Ammon's horn (tissue), 1 donor: ENCODE measurements around the gene ZNF217.
"Not testable (repeated sequence)": the region's sequence is repeated elsewhere in the genome, so short reads cannot be mapped to it uniquely, and the experiment has no call there.

Experiments
- DNase-seq: peaks from one replicate; pipeline ENCODE4 v3.0.0-alpha.2; 2016; ENCODE audit warnings: low spot score

Gene ZNF217

DNA sequence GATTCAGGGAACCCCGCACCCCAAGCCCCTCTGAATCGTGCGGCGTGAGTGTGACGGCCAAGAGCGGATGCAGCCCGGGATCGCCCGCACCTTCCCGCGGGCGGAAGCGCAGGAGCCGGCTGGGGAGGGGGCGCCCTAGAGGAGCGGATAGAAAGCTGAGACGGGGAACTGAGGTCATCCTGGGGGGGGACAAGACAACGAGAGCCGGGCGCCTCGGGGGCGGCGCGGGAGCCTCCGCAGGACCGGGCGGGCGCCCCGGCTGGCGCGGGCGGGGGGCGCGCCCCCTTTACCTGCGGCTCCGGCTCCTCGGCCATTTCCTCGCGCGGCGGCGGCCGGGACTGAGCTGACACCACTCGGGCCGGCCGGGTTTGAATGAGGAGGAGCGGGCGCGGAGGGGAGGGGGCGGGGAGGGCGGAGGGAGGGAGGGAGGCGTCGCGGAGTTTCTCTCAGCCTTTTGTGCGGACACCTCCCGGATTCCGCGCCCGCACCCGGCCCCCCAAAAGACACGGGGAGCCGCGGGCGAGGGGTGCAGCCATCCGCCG is at the start of gene ZNF217:
Gene ZNF217 (minus strand): TSS at position 374 of the 542 bp plus-strand sequence. CDS start 11,013 bp downstream, outside the sequence.
- not testable (repeated sequence) for DNase-seq

- peak; percentile 18 for DNase-seq
These were observed 49.6 kb upstream of the ZNF217 start for GRCh38 chr20:53643031-53643832.

GRCh38 chr20:53642196-53643030 is 48.8 kb upstream of the ZNF217 start:
- DNase-seq = peak; percentile 52

- DNase-seq = no peak
These were observed 46.2 kb upstream of the ZNF217 start for GRCh38 chr20:53639647-53640440.

- DNase-seq = no peak
These were observed 45.5 kb upstream of the ZNF217 start for GRCh38 chr20:53639128-53639527.

GRCh38 chr20:53637310-53637709 is 43.7 kb upstream of the ZNF217 start:
- DNase-seq = not testable (repeated sequence)

- no peak for DNase-seq
These were observed 43.0 kb upstream of the ZNF217 start for GRCh38 chr20:53636540-53637097.

DNA sequence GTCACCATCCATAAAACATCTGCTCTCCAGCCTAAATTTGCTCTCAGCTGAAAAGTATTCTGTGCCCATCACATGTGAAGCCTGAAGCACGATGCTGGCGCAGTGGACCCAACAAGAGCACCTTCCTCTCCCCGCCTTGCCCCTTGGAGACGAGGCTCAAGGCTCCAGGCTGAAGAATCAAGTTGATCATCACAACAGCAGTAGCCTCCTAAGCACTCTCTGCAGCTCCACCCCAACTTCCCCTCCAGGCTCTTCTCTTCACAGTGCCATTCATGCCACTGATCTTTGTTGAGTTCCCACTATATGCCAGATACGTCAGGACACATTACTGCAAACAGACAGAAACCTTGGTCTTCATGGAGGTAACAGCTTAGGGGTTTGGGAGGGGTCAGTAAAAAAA is 41.6 kb upstream of the ZNF217 start:
- DNase-seq = no peak

DNA sequence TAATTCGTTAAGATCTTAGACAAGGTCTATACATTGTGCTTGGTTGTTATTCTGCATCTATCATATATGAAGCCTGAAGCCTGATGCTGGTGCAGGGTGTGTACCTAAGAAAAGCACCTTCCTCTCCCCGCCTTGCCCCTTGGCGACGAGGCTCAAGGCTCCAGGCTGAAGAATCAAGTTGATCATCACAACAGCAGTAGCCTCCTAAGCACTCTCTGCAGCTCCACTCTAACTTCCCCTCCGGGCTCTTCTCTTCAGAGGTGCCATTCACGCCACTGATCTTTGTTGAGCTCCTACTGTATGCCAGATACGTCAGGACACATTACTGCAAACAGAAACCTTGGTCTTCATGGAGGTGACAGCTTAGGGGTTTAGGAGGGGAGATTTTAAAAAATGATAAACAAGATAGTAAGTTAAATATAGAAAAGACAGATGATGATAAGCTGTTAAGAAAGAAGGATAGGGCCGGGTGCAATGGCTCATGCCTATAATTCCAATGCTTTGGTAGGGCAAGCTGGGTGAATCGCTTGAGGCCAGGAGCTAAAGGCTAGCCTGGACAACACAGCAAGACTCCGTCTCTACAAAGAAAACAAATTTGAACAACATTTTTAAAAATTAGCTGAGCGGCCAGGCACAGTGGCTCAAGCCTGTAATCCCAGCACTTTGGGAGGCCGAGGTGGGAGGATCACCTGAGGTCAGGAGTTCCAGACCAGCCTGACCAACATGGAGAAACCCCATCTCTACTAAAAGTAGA is 38.4 kb upstream of the ZNF217 start:
- DNase-seq = no peak

DNA sequence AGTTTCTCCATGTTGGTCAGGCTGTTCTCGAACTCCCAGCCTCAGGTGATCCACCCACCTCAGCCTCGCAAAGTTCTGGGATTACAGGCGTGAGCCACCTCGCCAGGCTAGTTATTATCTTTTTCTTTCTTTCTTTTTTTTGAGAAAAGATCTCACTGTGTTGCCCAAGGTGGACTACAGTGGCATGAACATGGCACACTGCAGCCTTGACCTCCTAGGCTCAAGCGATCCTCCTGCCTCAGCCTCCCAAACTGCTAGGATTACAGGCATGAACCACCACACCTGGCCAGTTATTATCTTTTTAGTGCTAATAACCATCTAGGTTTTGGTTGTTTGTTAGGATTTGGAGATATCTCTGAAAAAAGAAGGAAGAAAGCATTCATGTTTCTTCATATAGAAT is 35.8 kb upstream of the ZNF217 start:
- no peak for DNase-seq

GRCh38 chr20:53628758-53629157 is 35.1 kb upstream of the ZNF217 start:
- DNase-seq = not testable (repeated sequence)

GRCh38 chr20:53628076-53628475 is 34.4 kb upstream of the ZNF217 start:
- DNase-seq = no peak

- not testable (repeated sequence) for DNase-seq
These were observed 33.4 kb upstream of the ZNF217 start for GRCh38 chr20:53627001-53627400.

GRCh38 chr20:53626584-53626983 is 32.9 kb upstream of the ZNF217 start:
- no peak for DNase-seq

DNA sequence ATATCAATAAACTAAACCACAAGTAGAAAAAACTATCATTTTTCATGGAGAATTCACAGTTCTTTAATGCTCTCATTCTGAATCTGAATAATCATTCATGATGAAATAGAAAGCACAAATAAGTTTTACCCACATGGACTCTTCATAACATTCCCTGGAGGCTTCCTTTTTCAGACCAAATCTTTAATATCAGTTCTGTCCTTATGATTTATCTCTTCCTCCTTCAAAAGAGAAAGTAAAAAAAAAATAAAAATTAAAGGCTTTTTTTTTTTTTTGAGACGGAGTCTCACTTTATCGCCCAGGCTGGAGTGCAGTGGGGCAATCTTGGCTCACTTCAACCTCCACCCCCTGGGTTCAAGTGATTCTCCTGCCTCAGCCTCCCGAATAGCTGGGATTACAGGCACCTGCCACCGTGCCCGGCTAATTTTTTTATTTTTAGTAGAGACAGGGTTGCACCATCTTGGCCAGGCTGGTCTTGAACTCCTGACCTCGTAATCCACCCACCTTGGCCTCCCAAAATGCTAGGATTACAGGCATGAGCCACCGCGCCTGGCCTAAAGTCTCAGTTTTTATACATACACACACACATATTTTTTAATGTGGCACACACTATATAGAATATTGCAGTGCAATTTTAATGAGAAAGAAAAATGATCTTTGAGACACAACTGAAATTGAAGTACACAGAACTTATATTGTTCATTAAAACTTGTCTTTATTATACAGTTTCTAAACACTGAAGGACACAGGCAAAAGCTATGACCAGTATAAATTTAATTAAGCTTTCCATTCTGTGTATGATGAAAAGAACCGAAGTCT is 31.9 kb upstream of the ZNF217 start:
- no peak for DNase-seq

- DNase-seq = not testable (repeated sequence)
These were observed 31.2 kb upstream of the ZNF217 start for GRCh38 chr20:53624927-53625250.

DNA sequence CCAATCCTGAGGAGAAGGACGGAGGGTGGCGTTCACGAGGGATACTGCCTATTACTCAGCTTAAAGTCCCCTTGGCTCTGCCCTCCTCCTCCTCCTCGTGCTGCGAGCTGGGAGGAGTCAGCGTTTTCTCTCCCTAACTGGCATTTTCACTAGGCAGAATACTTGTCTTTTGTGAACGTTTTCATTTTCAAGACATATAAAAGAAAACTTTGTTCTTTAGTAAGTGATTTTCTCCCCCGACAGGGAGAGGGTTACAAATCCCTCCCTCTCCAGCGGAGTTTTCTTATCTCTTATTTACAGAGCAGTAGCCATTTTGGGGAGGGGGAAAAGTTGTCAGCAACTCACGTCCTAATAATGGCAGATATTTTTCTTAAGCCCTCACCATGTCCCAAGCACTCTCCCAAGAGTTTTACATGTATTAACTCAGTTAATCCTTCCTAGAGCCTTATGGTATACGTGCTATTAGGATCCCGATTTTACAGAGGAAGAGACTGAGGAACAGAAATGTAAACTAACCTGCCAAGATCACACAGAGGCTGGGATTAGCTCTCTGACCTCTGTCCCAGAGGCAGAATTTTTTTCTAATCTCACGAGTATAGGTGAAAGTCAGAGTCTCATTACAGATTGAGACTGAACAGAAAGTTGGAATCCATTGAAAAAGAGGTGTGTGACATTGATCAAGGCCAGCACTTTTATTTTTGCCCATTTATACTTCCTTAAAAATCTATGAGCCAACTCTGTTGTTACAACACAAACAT is 30.0 kb upstream of the ZNF217 start:
- DNase-seq = peak; percentile 80

DNA sequence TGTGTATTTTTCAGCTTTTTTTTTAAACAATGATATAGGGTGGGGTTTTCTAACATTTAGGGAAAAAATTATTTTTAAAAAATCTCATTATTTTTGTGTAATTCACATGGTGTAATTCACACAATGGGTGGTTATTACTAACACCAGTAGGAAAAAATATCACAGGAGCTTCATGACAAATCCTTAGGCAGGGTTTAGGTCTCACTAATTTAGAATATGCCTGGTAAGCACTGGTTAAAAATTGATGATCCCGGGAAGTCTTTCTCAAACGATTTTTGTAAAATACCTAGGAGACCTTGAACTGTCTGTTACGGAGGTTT is 29.5 kb upstream of the ZNF217 start:
- no peak for DNase-seq
